ENCODE results near the gene BTNL8. TPM values are rescaled to one million over a fixed set of nuclear protein-coding genes. Genes with fewer than 3 reads are reported as not detected.
A peak's percentile ranks its signal among the peaks of the same experiment; 100 is the strongest.
"Not testable (repeated sequence)": the region's sequence is repeated elsewhere in the genome, so short reads cannot be mapped to it uniquely, and the experiment has no call there.

The BTNL8 gene
- total and polyA plus RNA-seq, 2 experiments from 2014 or later: 9.8 to 19.1 TPM

- no peak for DNase-seq (ENCODE audit: low spot score)
- H3K9me3 ChIP-seq (ENCODE audit: low read depth): no peaks in the 10 kb centered on the region
- H4K20me1 ChIP-seq (ENCODE audit: insufficient read depth, poor library complexity, severe bottlenecking): no peaks in the 10 kb centered on the region
- no peaks in the 10 kb centered on the region for H3K79me2 ChIP-seq
- no peak overlapping the region for H3K4me2 ChIP-seq
- no peaks in the 10 kb centered on the region for H3K9me2 ChIP-seq (replicated peaks; ENCODE audit: insufficient read depth)
- 90% methylated on average over 10 of the region's 10 CpGs for WGBS (ENCODE audit: low lambda C conversion rate, missing lambda C conversion rate)
- no peak overlapping the region for H3K4me3 ChIP-seq
- H3K27me3 ChIP-seq: no peaks in the 10 kb centered on the region
- H3K4me1 ChIP-seq (ENCODE audit: insufficient read depth): no peaks in the 10 kb centered on the region
- H3K36me3 ChIP-seq (replicated peaks; ENCODE audit: insufficient read depth, low read depth): no peaks in the 10 kb centered on the region
- H2AFZ ChIP-seq: no peak overlapping the region
- no peak for TF ChIP-seq EZH2phosphoT487 (IDR thresholded peaks at IDR 0.05; ENCODE audit: low read depth, severe bottlenecking, unreplicated experiment)
- no peak overlapping the region for H3K27ac ChIP-seq
These were observed 23.0 kb upstream of the BTNL8 start for GRCh38 chr5:180875860-180876426.

GRCh38 chr5:180885845-180886529 is 13.0 kb upstream of the BTNL8 start:
- H3K27ac ChIP-seq: peak overlapping the region; percentile 79
- H3K27me3 ChIP-seq; H3K9me3 ChIP-seq (ENCODE audit: low read depth); H4K20me1 ChIP-seq (ENCODE audit: insufficient read depth, poor library complexity, severe bottlenecking); H3K4me3 ChIP-seq; H3K79me2 ChIP-seq; H3K9me2 ChIP-seq (replicated peaks; ENCODE audit: insufficient read depth); H3K36me3 ChIP-seq (replicated peaks; ENCODE audit: insufficient read depth, low read depth); H3K4me1 ChIP-seq (ENCODE audit: insufficient read depth): not testable (repeated sequence)
- WGBS (ENCODE audit: low lambda C conversion rate, missing lambda C conversion rate): 53% methylated on average over 11 of the region's 11 CpGs
- peak overlapping the region; percentile 63 for H3K4me2 ChIP-seq
- DNase-seq (ENCODE audit: low spot score): peak; percentile 83
- H2AFZ ChIP-seq: peak overlapping the region; percentile 31

DNA sequence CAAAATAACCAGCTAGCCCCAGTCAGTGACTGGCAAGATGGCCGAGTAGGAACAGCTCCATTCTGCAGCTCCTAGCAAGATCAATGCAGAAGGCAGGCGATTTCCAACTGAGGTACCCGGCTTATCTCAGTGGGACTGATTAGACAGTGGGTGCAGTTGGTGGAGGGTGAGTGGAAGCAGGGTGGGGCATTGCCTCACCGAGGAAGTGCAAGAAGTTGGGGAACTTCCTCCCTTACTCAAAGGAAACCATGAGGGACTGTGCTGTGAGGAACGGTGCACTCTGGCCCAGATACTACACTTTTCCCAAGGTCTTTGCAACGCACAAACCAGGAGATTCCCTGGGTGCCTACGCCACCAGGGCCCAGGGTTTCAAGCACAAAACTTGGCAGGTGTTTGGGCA is 9.6 kb upstream of the BTNL8 start:
- Histone ChIP-seq H4K20me1 (ENCODE audit: insufficient read depth, poor library complexity, severe bottlenecking) (no peaks in the 10 kb centered on the region), H3K79me2 (no peaks in the 10 kb centered on the region), H2AFZ (no peak overlapping the region), H3K9me2 (replicated peaks; ENCODE audit: insufficient read depth) (no peaks in the 10 kb centered on the region), H3K27me3 (no peaks in the 10 kb centered on the region), H3K27ac (no peak overlapping the region), H3K9me3 (ENCODE audit: low read depth) (no peaks in the 10 kb centered on the region), H3K4me3 (no peak overlapping the region), H3K36me3 (replicated peaks; ENCODE audit: insufficient read depth, low read depth) (no peaks in the 10 kb centered on the region), H3K4me2 (no peak overlapping the region), H3K4me1 (ENCODE audit: insufficient read depth) (no peaks in the 10 kb centered on the region)
- WGBS (ENCODE audit: low lambda C conversion rate, missing lambda C conversion rate): 78% methylated on average over 7 of the region's 7 CpGs
- DNase-seq (ENCODE audit: low spot score): no peak
- TF ChIP-seq EZH2 (IDR thresholded peaks at IDR 0.05; ENCODE audit: borderline replicate concordance) (no peak), EZH2phosphoT487 (IDR thresholded peaks at IDR 0.05; ENCODE audit: low read depth, severe bottlenecking, unreplicated experiment) (no peak)
- TF ChIP-seq, protein P1, sequence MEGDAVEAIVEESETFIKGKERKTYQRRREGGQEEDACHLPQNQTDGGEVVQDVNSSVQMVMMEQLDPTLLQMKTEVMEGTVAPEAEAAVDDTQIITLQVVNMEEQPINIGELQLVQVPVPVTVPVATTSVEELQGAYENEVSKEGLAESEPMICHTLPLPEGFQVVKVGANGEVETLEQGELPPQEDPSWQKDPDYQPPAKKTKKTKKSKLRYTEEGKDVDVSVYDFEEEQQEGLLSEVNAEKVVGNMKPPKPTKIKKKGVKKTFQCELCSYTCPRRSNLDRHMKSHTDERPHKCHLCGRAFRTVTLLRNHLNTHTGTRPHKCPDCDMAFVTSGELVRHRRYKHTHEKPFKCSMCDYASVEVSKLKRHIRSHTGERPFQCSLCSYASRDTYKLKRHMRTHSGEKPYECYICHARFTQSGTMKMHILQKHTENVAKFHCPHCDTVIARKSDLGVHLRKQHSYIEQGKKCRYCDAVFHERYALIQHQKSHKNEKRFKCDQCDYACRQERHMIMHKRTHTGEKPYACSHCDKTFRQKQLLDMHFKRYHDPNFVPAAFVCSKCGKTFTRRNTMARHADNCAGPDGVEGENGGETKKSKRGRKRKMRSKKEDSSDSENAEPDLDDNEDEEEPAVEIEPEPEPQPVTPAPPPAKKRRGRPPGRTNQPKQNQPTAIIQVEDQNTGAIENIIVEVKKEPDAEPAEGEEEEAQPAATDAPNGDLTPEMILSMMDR (IDR thresholded peaks at IDR 0.05; ENCODE audit: poor library complexity): no peak

DNA sequence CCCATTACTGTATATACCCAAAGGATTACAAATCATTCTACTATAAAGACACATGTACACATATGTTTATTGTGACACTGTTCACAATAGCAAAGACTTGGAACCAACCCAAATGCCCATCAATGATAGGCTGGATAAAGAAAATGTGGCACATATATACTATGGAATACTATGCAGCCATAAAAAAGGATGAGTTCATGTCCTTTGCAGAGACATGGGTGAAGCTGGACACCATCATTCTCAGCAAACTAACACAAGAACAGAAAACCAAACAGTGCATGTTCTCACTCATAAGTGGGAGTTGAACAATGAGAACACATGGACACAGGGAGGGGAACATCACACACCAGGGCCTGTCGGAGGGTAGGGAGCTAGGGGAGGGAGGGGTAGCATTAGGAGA is 3.6 kb upstream of the BTNL8 start:
- 90% methylated on average over 1 of the region's 1 CpG for WGBS (ENCODE audit: low lambda C conversion rate, missing lambda C conversion rate)
- H3K27ac ChIP-seq: not testable (repeated sequence)

GRCh38 chr5:180900178-180900577 is 1.2 kb downstream of the BTNL8 start:
- H3K9me3 ChIP-seq (ENCODE audit: low read depth): no peaks in the 10 kb centered on the region
- DNase-seq (ENCODE audit: low spot score): no peak
- no peak overlapping the region for H2AFZ ChIP-seq
- TF ChIP-seq, protein P1 (IDR thresholded peaks at IDR 0.05; ENCODE audit: poor library complexity): no peak
- TF ChIP-seq EZH2phosphoT487 (IDR thresholded peaks at IDR 0.05; ENCODE audit: low read depth, severe bottlenecking, unreplicated experiment) (no peak), EZH2 (IDR thresholded peaks at IDR 0.05; ENCODE audit: borderline replicate concordance) (no peak)
- no peak overlapping the region for H3K4me3 ChIP-seq
- no peaks in the 10 kb centered on the region for H3K79me2 ChIP-seq
- no peaks in the 10 kb centered on the region for H3K9me2 ChIP-seq (replicated peaks; ENCODE audit: insufficient read depth)
- H3K4me1 ChIP-seq (ENCODE audit: insufficient read depth): peaks cover 8% of the 10 kb centered on the region
- no peaks in the 10 kb centered on the region for H3K36me3 ChIP-seq (replicated peaks; ENCODE audit: insufficient read depth, low read depth)
- H4K20me1 ChIP-seq (ENCODE audit: insufficient read depth, poor library complexity, severe bottlenecking): no peaks in the 10 kb centered on the region
- H3K27me3 ChIP-seq: no peaks in the 10 kb centered on the region
- 89% methylated on average over 5 of the region's 5 CpGs for WGBS (ENCODE audit: low lambda C conversion rate, missing lambda C conversion rate)
- peak overlapping the region; percentile 64 for H3K4me2 ChIP-seq
- H3K27ac ChIP-seq: no peak overlapping the region

More for the DNA sequence above, 3.6 kb upstream of the BTNL8 start:
- H3K9me2 ChIP-seq (replicated peaks; ENCODE audit: insufficient read depth); H3K9me3 ChIP-seq (ENCODE audit: low read depth); H3K36me3 ChIP-seq (replicated peaks; ENCODE audit: insufficient read depth, low read depth); DNase-seq (ENCODE audit: low spot score); H3K4me1 ChIP-seq (ENCODE audit: insufficient read depth); H3K4me2 ChIP-seq; H4K20me1 ChIP-seq (ENCODE audit: insufficient read depth, poor library complexity, severe bottlenecking); H2AFZ ChIP-seq; H3K79me2 ChIP-seq; H3K4me3 ChIP-seq; H3K27me3 ChIP-seq: not testable (repeated sequence)

Data from hepatocyte (in vitro differentiated cells).